Aorta (tissue), 5 donors: Measurements from ENCODE around the gene AP1G2. TPM values are rescaled to one million over a fixed set of nuclear protein-coding genes. Genes with fewer than 3 reads are reported as not detected.

Source experiments
- ATAC-seq: fragments of 200-7000 bp; cut with Tn5 transposase; one replicate; pipeline ENCODE4 v1.9.1; 2022; ENCODE audit warnings: moderate library complexity; ENCODE audit not compliant: low FRiP score
- DNase-seq, 2 donors: peaks; one replicate each; pipeline ENCODE4 v3.0.0-alpha.2; 2020
- H3K27ac ChIP-seq, 2 donors: one replicate each; pipeline ENCODE4 v1.5.1; 2013; ENCODE audit warnings: low read length in 2 of 2, mild to moderate bottlenecking in 2 of 2, moderate library complexity in 2 of 2, control low read depth in 1 of 2, inconsistent platforms in 1 of 2, low read depth in 1 of 2
- H3K27me3 ChIP-seq, 2 donors: one replicate each; pipeline ENCODE4 v1.6.1; 2013; ENCODE audit warnings: control low read depth in 1 of 2, low read length in 1 of 2, mild to moderate bottlenecking in 1 of 2, moderate library complexity in 1 of 2; ENCODE audit not compliant: insufficient read depth in 2 of 2, control insufficient read depth in 1 of 2
- H3K36me3 ChIP-seq, 2 donors: one replicate each; pipeline ENCODE4 v1.6.1; 2013; ENCODE audit warnings: control low read depth in 1 of 2, low read length in 1 of 2, mild to moderate bottlenecking in 1 of 2; ENCODE audit not compliant: insufficient read depth in 2 of 2, control insufficient read depth in 1 of 2
- H3K4me1 ChIP-seq, 2 donors: one replicate each; pipeline ENCODE4 v1.6.1; 2013; ENCODE audit warnings: low read length in 2 of 2, control low read depth in 1 of 2, mild to moderate bottlenecking in 1 of 2, moderate library complexity in 1 of 2; ENCODE audit not compliant: insufficient read depth in 2 of 2, control insufficient read depth in 1 of 2
- H3K4me3 ChIP-seq, 2 donors: one replicate each; pipeline ENCODE4 v1.5.1; 2013; ENCODE audit warnings: low read length in 2 of 2, control low read depth in 1 of 2, mild to moderate bottlenecking in 1 of 2
- H3K9me3 ChIP-seq: one replicate; pipeline ENCODE4 v1.6.1; 2013; ENCODE audit warnings: mild to moderate bottlenecking, low read length; ENCODE audit not compliant: control insufficient read depth
- WGBS, 2 donors: extraction: QIAGEN DNeasy Blood & Tissue Kit; methylation state at CpG; one replicate each; pipeline ENCODE4 v1.1.7; 2013; 5-methylcytosine and 5-hydroxymethylcytosine counted together
- intact Hi-C, 2 donors: fragments of 100-400 bp; cut with DNase I; formaldehyde crosslinking; loops; one replicate each; pipeline versions ENCODE4 v1.14.2 to v1.15.0; 2022
- polyA plus RNA-seq, 2 donors: library from polyadenylated mRNA; stranded (reverse); fragments of 200-250 nt; gene quantifications; one replicate each; pipeline ENCODE4 v1.2.3, GENCODE V29; 2013
- total RNA-seq, 2 donors: library from RNA; stranded (reverse); fragmentation: NEBNext Ultra II Directional; extraction: Animal tissue kit (Norgen Biotek cat#: 25700); gene quantifications; one replicate each; pipeline ENCODE4 v1.2.1, GENCODE V29; 2021
- donor health status: healthy with polysubstance abuse.
- donor health status: Bipolar disorder and iron deficiency.
- donor health status: DM: no; HTN: no; CAD: no.
- donor health status: DM: no; HTN: no; CAD: no.
- donor health status: DM: yes; HTN: yes; CAD: no.

AP1G2 gene
- total and polyA plus RNA-seq, 4 donors: 17.5 to 78.6 (median 56.3) TPM

DNA sequence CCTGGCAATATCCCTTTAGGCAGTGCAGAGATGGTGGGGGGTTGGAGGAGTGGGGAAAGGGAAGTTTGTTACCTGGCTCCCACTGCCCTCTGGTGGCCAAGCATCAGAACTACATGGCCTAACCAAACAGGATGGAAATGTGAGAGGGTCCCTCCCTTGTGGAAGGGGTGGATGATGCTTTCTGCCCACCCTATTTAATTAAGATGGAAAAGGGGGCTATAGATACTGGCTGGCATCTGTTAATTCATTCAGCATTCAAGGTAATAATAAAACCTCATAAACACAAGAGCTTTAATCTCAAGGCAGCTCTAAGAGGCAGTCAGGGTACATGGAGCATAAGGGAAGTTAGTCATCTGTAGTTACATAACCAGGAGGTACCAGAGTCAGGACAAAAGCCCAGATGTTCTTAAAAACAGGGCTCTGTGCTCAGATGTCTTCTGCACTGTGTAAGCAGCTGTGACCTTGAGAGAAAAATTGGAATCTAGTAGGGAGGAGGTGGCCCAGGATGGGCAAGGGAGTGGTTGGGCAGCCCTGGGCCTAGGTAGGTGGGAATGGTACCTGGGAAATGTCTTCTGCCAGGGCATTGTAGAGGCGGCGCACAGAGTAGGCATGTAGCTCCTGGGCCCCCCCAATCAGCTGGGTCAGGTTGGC lies 4.6 kb downstream of the AP1G2 start:
- Histone ChIP-seq H3K9me3 (no peaks in the 10 kb centered on the region), H3K4me3 (no peak overlapping the region), H3K36me3 (no peaks in the 10 kb centered on the region), H3K27ac (no peak overlapping the region), H3K4me1 (no peaks in the 10 kb centered on the region), H3K27me3 (no peaks in the 10 kb centered on the region)
- ATAC-seq (peak; percentile 55), DNase-seq (no peak)
- 80 to 94% methylated on average over 2 of the region's 2 CpGs for WGBS, 2 donors
- intact Hi-C loops: loop anchor here (2.0 to 10.0 kb wide), 3 partner anchors 82 to 298 kb away; partner anchors contain the start of gene PABPN1 (in 1 of the 2)

DNA sequence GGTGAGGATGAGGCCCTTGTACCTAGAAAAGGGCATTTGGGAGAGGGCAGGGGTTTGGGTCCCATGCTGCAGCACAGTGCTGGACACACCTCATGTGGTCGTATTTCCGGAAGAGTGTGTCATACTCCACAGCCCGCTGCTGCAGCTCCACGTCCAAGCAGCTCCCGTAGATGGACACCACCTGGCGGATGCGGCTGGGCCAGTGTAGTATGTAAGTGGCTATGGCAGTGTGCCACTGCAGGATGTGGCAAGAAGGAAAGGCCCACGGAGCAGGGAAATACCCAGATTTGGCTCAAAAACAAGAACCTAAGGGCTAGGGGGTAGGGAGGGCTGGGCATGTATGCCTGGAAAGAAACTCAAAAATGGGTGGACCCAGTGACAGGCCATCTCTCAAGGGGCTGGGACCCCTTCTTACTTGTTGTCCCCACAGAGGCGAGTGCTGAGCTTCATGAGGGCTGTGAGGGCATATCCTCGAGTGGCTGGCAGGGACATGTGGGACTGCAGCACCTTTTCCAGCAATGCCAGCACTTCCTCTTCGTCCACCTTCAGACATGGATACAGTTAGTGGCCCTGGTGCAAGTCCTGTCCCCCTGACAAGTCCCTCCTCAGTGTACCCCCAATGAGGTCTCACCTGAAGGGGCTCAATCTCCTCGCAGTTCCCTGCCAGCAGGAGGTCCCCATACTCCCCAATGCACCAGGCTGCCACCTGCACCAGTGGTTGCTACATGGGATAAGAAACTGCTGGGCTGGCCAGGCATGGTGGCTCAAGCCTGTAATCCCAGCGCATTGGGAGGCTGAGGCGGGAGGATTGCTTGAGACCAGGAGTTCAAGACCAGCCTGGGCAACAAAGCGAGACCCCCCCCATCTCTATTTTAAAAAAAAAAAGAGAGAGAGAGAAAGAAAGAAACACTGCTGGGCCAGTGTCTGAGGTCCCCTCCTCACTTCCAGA lies 5.4 kb downstream of the AP1G2 start:
- H3K36me3 ChIP-seq: no peaks in the 10 kb centered on the region
- 73 to 78% methylated on average over 15 of the region's 15 CpGs for WGBS, 2 donors
- H3K27ac ChIP-seq: no peak overlapping the region
- H3K4me3 ChIP-seq: no peak overlapping the region
- intact Hi-C loops: loop anchor here (2.0 to 10.0 kb wide), 3 partner anchors 81 to 297 kb away; partner anchors contain the start of gene PABPN1 (in 1 of the 2)
- H3K27me3 ChIP-seq: no peaks in the 10 kb centered on the region
- DNase-seq (no peak), ATAC-seq (no peak)
- no peaks in the 10 kb centered on the region for H3K9me3 ChIP-seq
- H3K4me1 ChIP-seq: no peaks in the 10 kb centered on the region

- ATAC-seq (no peak), DNase-seq (no peak)
- Histone ChIP-seq H3K4me1 (no peaks in the 10 kb centered on the region), H3K36me3 (no peaks in the 10 kb centered on the region), H3K27ac (no peak overlapping the region), H3K9me3 (no peaks in the 10 kb centered on the region), H3K27me3 (no peaks in the 10 kb centered on the region), H3K4me3 (no peak overlapping the region)
- 72 to 87% methylated on average over 2 of the region's 2 CpGs for WGBS, 2 donors
- intact Hi-C loops: loop anchor here (10.0 kb wide), 2 partner anchors 236 to 296 kb away; partner anchors contain the start of gene PABPN1 (in 1 of the 2)
Measured at GRCh38 chr14:23561259-23561658, 6.3 kb downstream of the AP1G2 start.

DNA sequence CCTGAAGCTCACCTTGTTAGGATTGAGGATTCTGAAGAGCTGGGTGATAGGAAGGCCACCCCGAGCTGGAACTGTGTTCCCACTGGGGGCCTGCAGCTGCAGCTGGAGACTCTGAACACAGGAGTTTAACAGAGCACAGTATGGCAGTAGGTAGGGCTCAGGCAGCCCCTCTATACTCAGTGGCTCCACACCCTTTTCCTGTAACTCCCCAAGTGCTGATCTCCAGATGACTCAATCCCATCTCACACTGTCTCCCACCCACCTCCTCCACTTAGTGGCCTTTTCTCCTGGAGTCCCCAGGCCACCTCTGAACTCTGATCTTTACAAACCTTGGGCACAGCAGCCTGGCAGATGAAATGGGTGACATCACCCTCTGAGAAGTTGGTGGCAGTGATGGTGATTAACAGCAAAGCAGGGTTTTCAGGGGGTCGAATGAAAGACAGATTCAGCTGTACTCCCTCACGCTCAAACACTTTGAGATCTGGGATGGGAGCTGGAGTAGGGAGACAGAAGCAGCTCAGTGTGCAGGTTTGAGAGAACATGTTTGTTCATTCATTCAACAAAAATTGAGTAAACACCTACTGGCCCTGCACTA lies 7.6 kb downstream of the AP1G2 start:
- H3K4me3 ChIP-seq: no peak overlapping the region
- ATAC-seq (no peak), DNase-seq (no peak)
- no peaks in the 10 kb centered on the region for H3K9me3 ChIP-seq
- no peaks in the 10 kb centered on the region for H3K4me1 ChIP-seq
- H3K27ac ChIP-seq: no peak overlapping the region
- intact Hi-C loops: loop anchor here (2.0 to 10.0 kb wide), 3 partner anchors 83 to 295 kb away; partner anchors contain the start of gene PABPN1 (in 2 of the 2)
- H3K36me3 ChIP-seq: no peaks in the 10 kb centered on the region
- 87 to 91% methylated on average over 3 of the region's 3 CpGs for WGBS, 2 donors
- H3K27me3 ChIP-seq: no peaks in the 10 kb centered on the region

DNA sequence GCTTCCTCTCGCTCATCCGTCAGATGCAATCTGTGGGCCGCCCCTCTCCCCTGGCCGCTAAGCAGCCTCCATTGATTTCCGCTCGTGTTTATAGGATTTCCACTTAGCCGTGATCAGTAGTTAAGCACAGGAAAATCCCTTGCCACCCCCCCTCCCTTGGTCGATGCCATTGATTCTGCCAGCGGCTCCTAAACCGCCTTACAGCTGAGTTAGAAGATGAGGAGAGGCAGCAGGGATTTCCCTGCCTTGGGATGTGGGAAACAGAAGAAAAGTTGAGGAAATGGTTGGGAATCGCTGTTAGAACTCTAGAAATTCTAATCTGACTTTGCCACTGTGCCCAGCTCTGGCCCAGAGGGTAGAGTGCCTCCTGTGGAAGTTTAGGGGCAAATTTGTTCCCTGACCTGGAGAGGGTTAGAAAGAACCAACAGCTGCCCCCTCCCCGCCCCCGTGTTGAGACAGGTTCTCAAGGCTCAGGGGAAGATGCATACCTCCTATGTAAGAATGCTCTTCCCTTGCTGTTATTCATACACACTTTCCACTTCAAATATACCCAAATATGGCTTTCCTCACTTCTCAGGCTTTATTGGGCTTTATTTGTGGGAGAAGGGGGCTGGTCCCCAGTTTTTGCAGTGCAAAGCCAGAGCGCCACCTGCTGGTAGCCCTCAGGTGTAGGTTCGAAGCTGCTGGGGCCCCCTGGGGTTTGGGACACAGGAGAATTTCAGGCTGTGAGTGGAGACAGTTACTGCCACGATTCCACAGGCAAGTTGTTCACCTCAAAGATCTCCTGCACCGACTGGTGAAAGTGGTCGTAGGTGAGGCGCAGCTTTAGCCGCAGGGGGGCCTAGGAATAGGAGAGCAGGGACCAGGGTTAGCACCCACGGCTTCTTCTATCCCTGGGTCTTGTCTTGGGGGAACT lies 8.3 kb downstream of the AP1G2 start:
- Histone ChIP-seq H3K27me3 (no peaks in the 10 kb centered on the region), H3K27ac (no peak overlapping the region), H3K9me3 (no peaks in the 10 kb centered on the region), H3K4me1 (no peaks in the 10 kb centered on the region), H3K36me3 (no peaks in the 10 kb centered on the region), H3K4me3 (no peak overlapping the region)
- intact Hi-C loops: loop anchor here (2.0 to 10.0 kb wide), 2 partner anchors 82 to 234 kb away; partner anchors contain the start of gene PABPN1 (in 1 of the 2)
- DNase-seq (peak in 1 of 2 donors; percentile 85), ATAC-seq (no peak)
- 73 to 74% methylated on average over 21 of the region's 21 CpGs for WGBS, 2 donors

DNA sequence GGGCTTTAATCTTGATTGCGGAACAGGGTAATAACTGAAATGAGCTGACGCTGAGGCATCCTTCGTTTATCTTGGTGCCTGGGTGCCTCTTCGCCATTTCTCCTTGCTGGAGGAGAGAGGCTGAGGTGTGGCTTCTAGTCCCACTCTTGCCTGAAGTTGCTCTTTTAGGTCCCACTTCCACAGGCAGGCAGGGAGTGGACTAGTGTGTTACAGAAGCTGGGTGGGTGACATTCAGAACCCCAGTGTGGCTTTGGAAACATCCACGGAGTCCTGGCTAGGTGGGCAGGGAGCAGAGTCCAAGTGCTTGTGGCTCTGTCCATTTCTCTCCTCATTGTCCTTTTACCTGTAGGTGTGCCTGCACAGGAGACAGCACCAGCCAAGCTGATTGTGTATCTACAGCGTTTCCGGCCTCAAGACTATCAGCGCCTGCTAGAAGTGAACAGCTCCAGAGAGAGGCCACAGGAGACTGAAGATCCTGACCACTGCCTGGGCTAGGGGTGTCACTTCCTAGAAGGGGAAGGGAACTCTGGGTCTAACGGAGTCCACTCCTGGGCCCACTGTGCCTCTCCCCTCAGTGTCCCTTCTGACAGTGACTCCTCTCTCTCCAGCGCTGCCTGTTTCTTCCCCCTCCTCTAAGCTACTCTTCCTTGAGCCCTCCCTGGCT lies 9.1 kb downstream of the AP1G2 start:
- whole genome bisulfite sequencing, 2 donors: 87 to 95% methylated on average over 10 of the region's 10 CpGs
- DNase-seq (no peak), ATAC-seq (no peak)
- Histone ChIP-seq H3K4me3 (no peak overlapping the region), H3K36me3 (no peaks in the 10 kb centered on the region), H3K27me3 (no peaks in the 10 kb centered on the region), H3K4me1 (no peaks in the 10 kb centered on the region), H3K9me3 (no peaks in the 10 kb centered on the region), H3K27ac (no peak overlapping the region)
- intact Hi-C loops: loop anchor here (2.0 to 10.0 kb wide), 2 partner anchors 82 to 234 kb away; partner anchors contain the start of gene PABPN1 (in 1 of the 2)

- Histone ChIP-seq H3K36me3 (no peaks in the 10 kb centered on the region), H3K4me3 (no peak overlapping the region), H3K27me3 (no peaks in the 10 kb centered on the region), H3K9me3 (no peaks in the 10 kb centered on the region), H3K27ac (no peak overlapping the region), H3K4me1 (no peaks in the 10 kb centered on the region)
- intact Hi-C loops: loop anchor here (2.0 to 10.0 kb wide), 3 partner anchors 81 to 233 kb away; partner anchors contain the start of genes NGDN (in 1 of the 2) and PABPN1 (in 1 of the 2)
- no peak for ATAC-seq
- no peak for DNase-seq
- WGBS, 2 donors: 86 to 88% methylated on average over 1 of the region's 1 CpG
Measured at GRCh38 chr14:23557946-23558345, 9.6 kb downstream of the AP1G2 start.
